ENCODE measurements around the gene ZG16B.

- TF ChIP-seq CTCF (IDR thresholded peaks at IDR 0.05) (no peak), ATF6 (CRISPR knock-in tag; IDR thresholded peaks at IDR 0.05) (no peak), ATF3 (CRISPR knock-in tag; conservative IDR thresholded peaks at IDR 0.05) (no peak), EMX1 (CRISPR knock-in tag; IDR thresholded peaks at IDR 0.05) (no peak), TEAD4 (CRISPR knock-in tag; IDR thresholded peaks at IDR 0.05) (no peak), HMGXB4 (CRISPR knock-in tag; IDR thresholded peaks at IDR 0.05) (no peak)
Observed at GRCh38 chr16:2782583-2783351, 47.3 kb upstream of the ZG16B start.

All from WTC11 (cell line).